AG10803 (cell line): ENCODE data around the gene RAD51B.

Experiments
- DNase-seq: peaks from one replicate; pipeline ENCODE4 v3.0.0; 2010; ENCODE audit warnings: low read depth
- H3K4me3 ChIP-seq: 2 replicates; pipeline ENCODE4 v1.5.1; 2011; ENCODE audit warnings: mild to moderate bottlenecking, low read length, control low read depth
- TF ChIP-seq, protein P1 (sequence below): conservative IDR thresholded peaks from 2 replicates; pipeline ENCODE4 v1.5.1; 2011; ENCODE audit warnings: mild to moderate bottlenecking, low read length, control low read depth, inconsistent platforms

The RAD51B gene

DNA sequence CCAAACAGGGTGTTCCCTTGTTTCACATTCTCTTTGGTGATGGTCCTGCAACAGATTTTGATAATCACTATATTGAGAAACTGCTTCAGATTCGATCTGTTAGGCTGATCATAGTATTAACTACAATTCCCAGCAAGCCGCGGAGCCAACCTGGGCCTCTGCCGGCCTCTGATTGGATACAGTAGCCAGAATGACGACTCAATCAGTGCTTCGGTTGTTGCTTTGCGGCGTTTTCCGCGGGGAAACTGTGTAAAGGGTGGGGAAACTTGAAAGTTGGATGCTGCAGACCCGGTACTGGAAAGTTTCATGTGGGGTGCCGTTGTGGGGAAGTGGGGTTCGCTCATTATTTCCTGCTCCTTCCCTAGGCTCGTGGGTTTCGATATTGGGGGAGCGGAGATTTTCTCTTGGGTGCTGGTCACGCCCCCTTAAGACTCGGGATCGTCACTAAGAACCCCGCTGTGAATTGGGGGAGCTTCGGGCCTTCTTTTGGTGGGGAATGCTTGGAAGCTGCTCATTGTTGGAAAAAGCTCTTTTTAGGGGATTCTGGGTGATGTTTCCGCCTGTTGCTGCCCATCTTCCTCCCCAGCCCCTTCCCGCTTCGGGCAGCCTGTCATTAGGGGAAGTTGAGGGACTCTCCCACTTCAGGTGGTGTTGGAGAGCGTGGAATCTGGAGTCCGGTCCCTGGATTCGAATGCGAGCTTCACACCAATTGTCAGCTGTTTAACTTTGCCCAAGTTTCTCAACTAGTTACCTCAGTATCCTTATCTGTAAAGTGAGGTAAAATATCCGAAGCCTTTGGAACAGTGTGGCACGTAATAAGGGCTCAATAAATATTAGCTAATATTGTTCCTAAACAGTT lies at the start of gene RAD51B:
TSS of gene RAD51B (plus strand) at position 217 of the 859 bp plus-strand sequence.
- DNase-seq: peak; percentile 77
- TF ChIP-seq, protein P1, sequence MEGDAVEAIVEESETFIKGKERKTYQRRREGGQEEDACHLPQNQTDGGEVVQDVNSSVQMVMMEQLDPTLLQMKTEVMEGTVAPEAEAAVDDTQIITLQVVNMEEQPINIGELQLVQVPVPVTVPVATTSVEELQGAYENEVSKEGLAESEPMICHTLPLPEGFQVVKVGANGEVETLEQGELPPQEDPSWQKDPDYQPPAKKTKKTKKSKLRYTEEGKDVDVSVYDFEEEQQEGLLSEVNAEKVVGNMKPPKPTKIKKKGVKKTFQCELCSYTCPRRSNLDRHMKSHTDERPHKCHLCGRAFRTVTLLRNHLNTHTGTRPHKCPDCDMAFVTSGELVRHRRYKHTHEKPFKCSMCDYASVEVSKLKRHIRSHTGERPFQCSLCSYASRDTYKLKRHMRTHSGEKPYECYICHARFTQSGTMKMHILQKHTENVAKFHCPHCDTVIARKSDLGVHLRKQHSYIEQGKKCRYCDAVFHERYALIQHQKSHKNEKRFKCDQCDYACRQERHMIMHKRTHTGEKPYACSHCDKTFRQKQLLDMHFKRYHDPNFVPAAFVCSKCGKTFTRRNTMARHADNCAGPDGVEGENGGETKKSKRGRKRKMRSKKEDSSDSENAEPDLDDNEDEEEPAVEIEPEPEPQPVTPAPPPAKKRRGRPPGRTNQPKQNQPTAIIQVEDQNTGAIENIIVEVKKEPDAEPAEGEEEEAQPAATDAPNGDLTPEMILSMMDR: no peak
- peak within 1 kb of the TSS; percentile 93 for H3K4me3 ChIP-seq

DNA sequence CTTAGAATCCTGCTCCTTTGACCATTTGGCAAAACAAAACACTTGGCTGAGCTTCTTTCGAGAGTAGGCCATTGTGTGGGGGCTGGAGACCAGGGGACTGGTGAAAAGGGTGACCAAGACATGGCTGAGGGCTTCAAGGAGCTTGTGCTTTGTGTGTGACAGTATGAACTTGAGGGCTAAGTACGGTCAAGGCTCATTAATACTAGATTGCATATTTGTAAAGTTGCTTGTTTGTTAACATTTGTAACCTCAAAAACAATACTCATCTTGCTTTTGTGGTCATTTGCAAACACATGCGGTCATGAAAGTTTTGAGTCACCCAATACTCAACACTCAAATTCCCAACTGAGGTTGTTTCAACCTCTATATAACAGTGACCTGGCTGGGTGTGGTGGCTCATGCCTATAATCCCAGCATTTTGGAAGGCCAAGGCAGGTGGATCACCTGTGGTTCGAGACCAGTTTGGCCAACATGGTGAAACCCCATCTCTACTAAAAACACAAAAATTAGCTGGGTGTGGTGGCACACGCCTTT lies 45.7 kb upstream of the RAD51B start:
- DNase-seq: no peak
- TF ChIP-seq, protein P1: no peak
- no peak overlapping the region for H3K4me3 ChIP-seq

DNA sequence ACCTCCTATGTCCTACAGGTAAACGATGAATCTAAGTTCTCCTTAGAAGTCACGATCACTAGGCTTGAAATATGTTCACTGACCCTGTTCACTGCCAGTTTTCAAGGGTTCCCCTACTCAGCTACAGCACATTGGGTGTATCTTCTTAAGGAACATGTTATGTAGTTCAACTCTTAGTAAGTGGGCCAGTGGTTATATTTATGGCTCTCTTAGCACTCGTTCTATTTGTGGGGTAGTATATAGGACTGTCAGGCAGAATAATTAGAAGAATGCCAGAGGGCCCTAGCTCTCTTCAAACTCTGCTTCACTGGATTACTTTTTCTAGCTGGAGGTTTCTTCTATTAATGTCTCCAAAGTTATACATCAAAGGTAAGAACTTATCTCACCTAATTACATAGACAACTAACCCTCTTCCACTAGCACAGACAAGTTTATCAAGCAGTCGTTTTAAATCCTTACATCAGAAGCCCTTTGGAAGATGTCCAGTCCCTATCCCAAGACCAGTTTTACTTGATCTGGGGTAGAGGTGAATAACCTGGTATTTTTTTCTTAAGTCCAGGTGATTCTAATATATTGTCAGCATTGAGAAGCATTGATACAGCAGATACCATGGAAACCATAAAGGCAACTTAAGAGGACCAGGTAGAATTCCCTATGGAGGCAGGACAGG lies 42.8 kb upstream of the RAD51B start:
- no peak overlapping the region for H3K4me3 ChIP-seq
- TF ChIP-seq, protein P1: no peak
- no peak for DNase-seq

DNA sequence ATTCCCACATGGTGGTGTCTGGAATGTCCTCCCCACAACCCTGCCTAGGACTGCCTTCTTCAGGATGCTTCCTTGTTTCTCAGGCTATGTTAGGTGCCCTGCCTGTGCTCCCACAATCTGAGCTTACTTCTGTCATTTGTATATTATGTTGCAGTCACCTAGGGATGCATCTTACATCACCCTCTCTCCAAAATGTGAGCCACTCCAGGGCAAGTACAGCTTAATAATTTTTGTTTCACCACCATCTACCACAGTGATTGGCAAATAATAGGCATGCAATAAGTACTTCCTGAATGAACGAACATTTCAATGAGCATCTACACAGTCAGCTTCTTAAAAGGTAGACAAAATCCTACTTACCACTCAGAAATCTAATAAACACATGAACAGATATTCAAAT lies 40.8 kb upstream of the RAD51B start:
- DNase-seq: no peak

DNA sequence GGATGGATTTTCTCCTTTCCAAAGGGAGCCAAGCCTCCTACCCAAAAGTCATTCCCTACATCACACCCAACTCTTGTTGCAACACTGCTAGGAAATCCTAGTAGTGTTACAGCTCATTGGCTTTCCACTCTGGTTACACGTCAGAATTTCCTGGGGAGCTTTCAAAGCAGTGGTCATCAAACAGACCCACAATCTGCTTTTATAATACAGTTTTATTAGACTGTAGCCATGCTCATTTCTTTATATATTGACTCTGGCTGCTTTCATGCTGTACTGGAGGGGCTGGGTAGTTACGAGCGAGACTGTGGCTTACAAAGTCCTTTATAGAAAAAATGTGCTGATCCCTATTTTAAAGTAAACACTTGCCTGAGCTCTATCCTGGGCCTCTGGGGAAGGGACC lies 37.5 kb upstream of the RAD51B start:
- H3K4me3 ChIP-seq: no peak overlapping the region
- TF ChIP-seq, protein P1: no peak
- no peak for DNase-seq

More for the DNA sequence above, 40.8 kb upstream of the RAD51B start:
- TF ChIP-seq, protein P1: no peak
- no peak overlapping the region for H3K4me3 ChIP-seq

DNA sequence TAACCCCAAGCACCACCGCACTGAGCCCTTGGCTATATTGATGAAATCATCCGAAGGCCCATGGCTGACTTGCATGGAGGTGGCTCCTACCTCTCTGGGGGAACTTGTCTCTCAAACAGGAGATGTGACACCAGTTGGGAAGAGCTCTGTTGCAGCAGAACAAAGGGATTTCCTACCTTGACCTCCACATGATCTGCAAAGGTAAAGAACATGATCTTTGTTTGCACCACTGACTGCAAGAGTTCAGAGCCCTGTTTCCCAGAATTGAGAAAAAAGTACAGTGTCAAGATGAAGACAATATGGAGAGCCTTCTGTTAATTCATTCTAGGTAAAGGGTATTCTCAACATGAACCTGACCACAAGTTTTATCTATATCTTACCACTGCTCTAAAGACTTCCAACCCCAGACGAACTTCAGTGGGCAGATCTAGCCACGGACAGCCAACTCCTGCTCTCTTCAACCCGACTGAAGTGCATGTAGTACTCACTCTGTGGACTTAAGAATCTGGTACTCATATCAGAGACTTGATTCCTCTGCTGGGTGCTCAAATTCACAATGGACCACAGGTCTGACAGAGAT lies 35.2 kb upstream of the RAD51B start:
- no peak overlapping the region for H3K4me3 ChIP-seq
- TF ChIP-seq, protein P1: no peak
- DNase-seq: no peak
